ENCODE results near the gene NT5DC4. TPM values are rescaled to one million over a fixed set of nuclear protein-coding genes. Genes with fewer than 3 reads are reported as not detected.

NT5DC4 gene
- total and polyA plus RNA-seq, 3 donors from 2014 or later: 2.8 to 4.2 (median 2.9) TPM

DNA sequence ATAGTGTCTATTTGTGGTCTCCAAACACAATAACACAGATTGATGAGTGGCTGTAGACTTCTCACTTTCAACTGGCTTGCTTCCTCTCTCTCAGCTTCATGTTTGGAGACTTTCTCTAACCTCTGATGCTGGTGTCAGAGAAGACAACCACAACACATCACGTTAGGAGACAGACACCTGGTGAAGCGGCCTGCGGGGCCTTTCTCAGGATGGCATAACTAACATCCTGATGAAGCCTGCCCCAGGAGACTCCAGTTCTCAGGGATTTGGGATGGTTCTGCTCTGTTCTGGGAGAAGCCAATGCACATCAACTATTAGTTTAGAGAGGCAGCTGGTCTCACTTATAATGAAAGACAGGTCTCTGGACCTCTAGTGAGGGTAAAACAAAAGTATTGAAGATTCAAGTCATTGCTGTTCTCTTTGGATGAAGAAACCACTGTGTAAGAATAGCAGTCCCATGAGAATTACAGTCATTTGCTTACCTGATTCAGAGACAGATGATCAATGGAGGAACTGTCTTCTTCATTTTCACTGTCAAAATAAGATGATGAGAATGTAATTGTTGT, 61.5 kb downstream of the NT5DC4 start:
- no peak overlapping the region for H3K4me3 ChIP-seq
- no peaks in the 10 kb centered on the region for H3K27me3 ChIP-seq
- H3K4me1 ChIP-seq: no peaks in the 10 kb centered on the region
- TF ChIP-seq CTCF (IDR thresholded peaks at IDR 0.05): no peak
- no peak for TF ChIP-seq POLR2A (IDR thresholded peaks at IDR 0.05)
- intact Hi-C loops (cut with DNase I; ENCODE audit: low total_unique reads): no loop called here
- no peaks in the 10 kb centered on the region for H3K9me3 ChIP-seq
- H3K36me3 ChIP-seq (ENCODE audit: low read depth, missing control alignments): no peaks in the 10 kb centered on the region
- no peak for DNase-seq
- H3K27ac ChIP-seq: no peak overlapping the region
- WGBS, 2 donors: 81 to 86% methylated on average over 3 of the region's 3 CpGs

DNA sequence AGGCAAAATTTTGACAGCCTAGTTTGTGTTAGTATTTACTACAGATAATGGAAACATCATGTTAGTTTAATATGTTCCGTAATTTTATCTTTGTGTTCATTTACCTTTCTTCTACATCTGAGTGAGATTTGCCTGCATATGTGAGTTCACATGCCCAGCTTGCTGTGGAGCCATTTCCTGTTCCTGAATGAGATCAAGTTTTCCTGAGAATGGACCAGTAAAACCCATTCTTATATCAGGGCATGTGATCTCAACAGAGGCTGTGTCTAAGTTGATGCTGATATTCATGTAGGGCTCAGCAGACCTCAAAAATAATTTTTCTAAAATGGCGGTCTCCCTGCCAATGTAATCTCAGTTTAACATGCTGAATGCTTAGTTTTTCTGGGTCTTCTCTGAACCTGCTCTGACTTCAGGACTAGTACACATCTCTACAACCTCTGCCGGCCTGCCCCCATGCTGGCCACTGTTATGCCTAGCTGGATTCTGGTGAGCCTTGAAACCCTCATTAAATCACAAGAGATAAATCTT, 62.4 kb downstream of the NT5DC4 start:
- H3K27me3 ChIP-seq: no peaks in the 10 kb centered on the region
- H3K27ac ChIP-seq: peak overlapping the region; percentile 36 to 63
- intact Hi-C loops (cut with DNase I; ENCODE audit: low total_unique reads): no loop called here
- WGBS, 2 donors: 85 to 92% methylated on average over 3 of the region's 3 CpGs
- no peaks in the 10 kb centered on the region for H3K9me3 ChIP-seq
- TF ChIP-seq POLR2A (IDR thresholded peaks at IDR 0.05): no peak
- no peak for TF ChIP-seq CTCF (IDR thresholded peaks at IDR 0.05)
- no peak for DNase-seq
- H3K4me1 ChIP-seq: no peaks in the 10 kb centered on the region
- H3K36me3 ChIP-seq (ENCODE audit: low read depth, missing control alignments): no peaks in the 10 kb centered on the region
- peak overlapping the region in 1 of 2 donors; percentile 50 for H3K4me3 ChIP-seq

DNA sequence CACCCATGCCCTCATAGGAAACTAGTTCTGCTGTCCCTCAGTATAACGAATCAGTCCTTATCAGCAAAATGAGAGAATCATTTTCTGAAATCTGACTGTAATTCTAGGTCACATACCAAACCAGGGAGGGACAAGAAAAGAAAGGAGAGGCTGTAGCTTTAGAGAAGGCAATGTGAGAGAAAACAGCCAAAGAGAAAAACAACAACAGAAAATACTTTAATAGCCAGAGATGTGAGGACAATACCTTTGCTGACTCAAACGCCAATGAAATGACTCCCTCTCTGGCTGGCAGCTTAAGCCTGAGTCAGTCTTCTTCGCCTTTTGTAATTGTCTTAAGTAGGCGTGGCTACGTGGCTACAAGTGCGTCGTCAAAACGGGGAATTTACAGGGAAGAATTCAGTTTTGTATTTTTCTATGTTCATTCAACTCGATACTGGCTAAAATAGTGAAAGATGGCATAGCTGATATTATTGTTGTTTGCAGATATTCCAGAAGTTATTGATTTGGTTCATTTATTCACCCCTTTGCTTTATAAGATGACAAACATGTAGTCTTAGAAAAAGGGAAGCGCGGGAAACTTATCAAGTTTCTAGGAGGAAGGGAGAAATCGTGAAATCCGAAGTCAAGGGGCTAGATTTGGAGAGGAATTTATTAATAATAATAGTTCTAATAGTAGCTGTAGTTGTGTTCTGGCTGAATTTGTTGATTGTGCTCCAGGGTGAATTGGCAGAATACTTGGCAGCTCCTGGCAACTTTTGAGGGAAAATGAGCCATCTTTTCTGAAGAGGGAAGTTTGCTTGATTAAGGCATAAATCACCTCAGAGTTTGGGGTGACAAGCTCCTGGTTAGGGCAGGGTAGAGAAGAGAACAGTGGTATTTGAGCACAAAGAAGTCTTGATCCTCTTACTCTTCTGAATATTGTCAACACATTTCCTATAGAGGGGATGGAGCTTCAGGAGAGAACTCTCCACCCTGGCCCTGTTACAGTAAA, 63.7 kb downstream of the NT5DC4 start, which contains the start of gene IL1A:
TSS of gene IL1A (minus strand) at position 295 of the 991 bp plus-strand sequence. CDS start 723 bp downstream, outside the sequence.
- H3K9me3 ChIP-seq: no peaks in the 10 kb centered on the region
- peak within 1 kb of the TSS; percentile 36 to 63 for H3K27ac ChIP-seq
- intact Hi-C loops (cut with DNase I; ENCODE audit: low total_unique reads): no loop called here
- TF ChIP-seq POLR2A (IDR thresholded peaks at IDR 0.05): no peak
- TF ChIP-seq CTCF (IDR thresholded peaks at IDR 0.05): no peak
- H3K36me3 ChIP-seq (ENCODE audit: low read depth, missing control alignments): no peaks in the 10 kb centered on the region
- no peaks in the 10 kb centered on the region for H3K27me3 ChIP-seq
- H3K4me1 ChIP-seq: no peaks in the 10 kb centered on the region
- peak; percentile 75 for DNase-seq
- WGBS, 2 donors: 33 to 38% methylated on average over 13 of the region's 13 CpGs
- peak within 1 kb of the TSS; percentile 4 to 50 for H3K4me3 ChIP-seq

DNA sequence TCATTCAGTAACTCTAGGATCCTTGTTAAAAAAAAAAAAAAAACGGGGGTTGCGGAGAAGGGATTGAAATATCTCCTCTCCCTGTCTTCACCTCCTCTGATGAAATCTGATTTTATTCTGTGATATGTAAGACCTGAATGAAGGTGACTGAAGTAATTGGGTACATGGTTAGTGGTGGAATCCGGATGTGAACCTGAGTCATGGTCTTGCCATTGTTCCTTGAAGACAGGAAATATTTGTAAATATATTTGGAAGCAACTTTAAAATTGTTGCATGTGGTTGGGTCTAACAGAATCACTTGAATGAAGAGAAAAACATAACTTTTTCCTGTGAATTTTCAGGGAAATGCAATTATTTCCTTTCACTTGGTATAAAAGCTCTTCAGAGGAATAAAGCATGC, 66.5 kb downstream of the NT5DC4 start:
- no peaks in the 10 kb centered on the region for H3K36me3 ChIP-seq (ENCODE audit: low read depth, missing control alignments)
- H3K4me3 ChIP-seq: no peak overlapping the region
- 89 to 91% methylated on average over 3 of the region's 3 CpGs for WGBS, 2 donors
- intact Hi-C loops (cut with DNase I; ENCODE audit: low total_unique reads): no loop called here
- no peak for DNase-seq
- H3K4me1 ChIP-seq: no peaks in the 10 kb centered on the region
- H3K9me3 ChIP-seq: no peaks in the 10 kb centered on the region
- H3K27me3 ChIP-seq: no peaks in the 10 kb centered on the region
- H3K27ac ChIP-seq: no peak overlapping the region
- TF ChIP-seq POLR2A (IDR thresholded peaks at IDR 0.05) (no peak), CTCF (IDR thresholded peaks at IDR 0.05) (no peak)

All from testis (tissue), 3 donors.